H1 (cell line): ENCODE measurements around the gene RPL32. TPM values are rescaled to one million over a fixed set of nuclear protein-coding genes. Genes with fewer than 3 reads are reported as not detected.

Experiments
- polyA plus RNA-seq, 7 experiments: library from polyadenylated mRNA; depleted of rRNA in 3 of 7; stranded (reverse) in 5 of 7; unstranded in 2 of 7; fragments of >200 nt in 5 of 7; fragments of 200-250 nt in 2 of 7; gene quantifications; 1 replicate in 5 of 7; 2 replicates in 1 of 7; 4 replicates in 1 of 7; pipeline versions ENCODE4 v1.2.1 to v1.2.3, GENCODE V29; 2011 to 2013; ENCODE audit warnings: missing spikeins in 2 of 7, mixed read lengths in 2 of 7
- total RNA-seq: library from RNA; stranded (reverse); fragmentation: NEBNext Ultra II Directional; extraction: Animal tissue kit (Norgen Biotek cat#: 25700); gene quantifications from 2 replicates; pipeline ENCODE4 v1.2.1, GENCODE V29; 2021
- TF ChIP-seq, protein P1 (sequence below): fragments of 300-600 bp; sonication (generic); IDR thresholded peaks from 2 replicates; pipeline ENCODE4 v1.7.1; 2012; ENCODE audit warnings: low read length, moderate library complexity, mild to moderate bottlenecking, inconsistent platforms; ENCODE audit not compliant: insufficient replicate concordance
- TF ChIP-seq, protein P2 (sequence below): IDR thresholded peaks from 2 replicates; pipeline ENCODE4 v1.6.1; 2012; ENCODE audit warnings: low read length, inconsistent platforms

The RPL32 gene
- total and polyA plus RNA-seq, 2 of the 8 experiments (the other 6 are each of a cell fraction or from before 2014, with no cell fraction given), result 1,443 to 2,043 TPM

DNA sequence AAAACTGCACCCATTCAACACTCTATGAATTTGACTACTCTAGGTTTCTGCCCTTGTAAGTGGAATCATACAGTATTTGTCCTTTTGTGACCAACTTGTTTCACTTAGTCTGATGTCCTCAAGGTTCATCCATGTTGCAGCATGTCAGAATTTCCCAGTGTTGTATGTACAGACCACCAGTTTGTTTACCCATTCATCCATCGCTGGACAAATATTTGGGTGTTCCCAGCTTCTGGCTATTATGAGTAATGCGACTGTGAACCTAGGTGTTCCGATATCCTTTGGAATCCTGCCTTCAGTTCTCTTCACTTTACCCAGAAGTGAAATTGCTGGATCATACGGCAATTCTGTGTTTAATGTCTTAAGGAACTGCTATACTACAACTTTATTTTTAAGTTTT is 12.6 kb downstream of the RPL32 start (continued):
- TF ChIP-seq, protein P1, sequence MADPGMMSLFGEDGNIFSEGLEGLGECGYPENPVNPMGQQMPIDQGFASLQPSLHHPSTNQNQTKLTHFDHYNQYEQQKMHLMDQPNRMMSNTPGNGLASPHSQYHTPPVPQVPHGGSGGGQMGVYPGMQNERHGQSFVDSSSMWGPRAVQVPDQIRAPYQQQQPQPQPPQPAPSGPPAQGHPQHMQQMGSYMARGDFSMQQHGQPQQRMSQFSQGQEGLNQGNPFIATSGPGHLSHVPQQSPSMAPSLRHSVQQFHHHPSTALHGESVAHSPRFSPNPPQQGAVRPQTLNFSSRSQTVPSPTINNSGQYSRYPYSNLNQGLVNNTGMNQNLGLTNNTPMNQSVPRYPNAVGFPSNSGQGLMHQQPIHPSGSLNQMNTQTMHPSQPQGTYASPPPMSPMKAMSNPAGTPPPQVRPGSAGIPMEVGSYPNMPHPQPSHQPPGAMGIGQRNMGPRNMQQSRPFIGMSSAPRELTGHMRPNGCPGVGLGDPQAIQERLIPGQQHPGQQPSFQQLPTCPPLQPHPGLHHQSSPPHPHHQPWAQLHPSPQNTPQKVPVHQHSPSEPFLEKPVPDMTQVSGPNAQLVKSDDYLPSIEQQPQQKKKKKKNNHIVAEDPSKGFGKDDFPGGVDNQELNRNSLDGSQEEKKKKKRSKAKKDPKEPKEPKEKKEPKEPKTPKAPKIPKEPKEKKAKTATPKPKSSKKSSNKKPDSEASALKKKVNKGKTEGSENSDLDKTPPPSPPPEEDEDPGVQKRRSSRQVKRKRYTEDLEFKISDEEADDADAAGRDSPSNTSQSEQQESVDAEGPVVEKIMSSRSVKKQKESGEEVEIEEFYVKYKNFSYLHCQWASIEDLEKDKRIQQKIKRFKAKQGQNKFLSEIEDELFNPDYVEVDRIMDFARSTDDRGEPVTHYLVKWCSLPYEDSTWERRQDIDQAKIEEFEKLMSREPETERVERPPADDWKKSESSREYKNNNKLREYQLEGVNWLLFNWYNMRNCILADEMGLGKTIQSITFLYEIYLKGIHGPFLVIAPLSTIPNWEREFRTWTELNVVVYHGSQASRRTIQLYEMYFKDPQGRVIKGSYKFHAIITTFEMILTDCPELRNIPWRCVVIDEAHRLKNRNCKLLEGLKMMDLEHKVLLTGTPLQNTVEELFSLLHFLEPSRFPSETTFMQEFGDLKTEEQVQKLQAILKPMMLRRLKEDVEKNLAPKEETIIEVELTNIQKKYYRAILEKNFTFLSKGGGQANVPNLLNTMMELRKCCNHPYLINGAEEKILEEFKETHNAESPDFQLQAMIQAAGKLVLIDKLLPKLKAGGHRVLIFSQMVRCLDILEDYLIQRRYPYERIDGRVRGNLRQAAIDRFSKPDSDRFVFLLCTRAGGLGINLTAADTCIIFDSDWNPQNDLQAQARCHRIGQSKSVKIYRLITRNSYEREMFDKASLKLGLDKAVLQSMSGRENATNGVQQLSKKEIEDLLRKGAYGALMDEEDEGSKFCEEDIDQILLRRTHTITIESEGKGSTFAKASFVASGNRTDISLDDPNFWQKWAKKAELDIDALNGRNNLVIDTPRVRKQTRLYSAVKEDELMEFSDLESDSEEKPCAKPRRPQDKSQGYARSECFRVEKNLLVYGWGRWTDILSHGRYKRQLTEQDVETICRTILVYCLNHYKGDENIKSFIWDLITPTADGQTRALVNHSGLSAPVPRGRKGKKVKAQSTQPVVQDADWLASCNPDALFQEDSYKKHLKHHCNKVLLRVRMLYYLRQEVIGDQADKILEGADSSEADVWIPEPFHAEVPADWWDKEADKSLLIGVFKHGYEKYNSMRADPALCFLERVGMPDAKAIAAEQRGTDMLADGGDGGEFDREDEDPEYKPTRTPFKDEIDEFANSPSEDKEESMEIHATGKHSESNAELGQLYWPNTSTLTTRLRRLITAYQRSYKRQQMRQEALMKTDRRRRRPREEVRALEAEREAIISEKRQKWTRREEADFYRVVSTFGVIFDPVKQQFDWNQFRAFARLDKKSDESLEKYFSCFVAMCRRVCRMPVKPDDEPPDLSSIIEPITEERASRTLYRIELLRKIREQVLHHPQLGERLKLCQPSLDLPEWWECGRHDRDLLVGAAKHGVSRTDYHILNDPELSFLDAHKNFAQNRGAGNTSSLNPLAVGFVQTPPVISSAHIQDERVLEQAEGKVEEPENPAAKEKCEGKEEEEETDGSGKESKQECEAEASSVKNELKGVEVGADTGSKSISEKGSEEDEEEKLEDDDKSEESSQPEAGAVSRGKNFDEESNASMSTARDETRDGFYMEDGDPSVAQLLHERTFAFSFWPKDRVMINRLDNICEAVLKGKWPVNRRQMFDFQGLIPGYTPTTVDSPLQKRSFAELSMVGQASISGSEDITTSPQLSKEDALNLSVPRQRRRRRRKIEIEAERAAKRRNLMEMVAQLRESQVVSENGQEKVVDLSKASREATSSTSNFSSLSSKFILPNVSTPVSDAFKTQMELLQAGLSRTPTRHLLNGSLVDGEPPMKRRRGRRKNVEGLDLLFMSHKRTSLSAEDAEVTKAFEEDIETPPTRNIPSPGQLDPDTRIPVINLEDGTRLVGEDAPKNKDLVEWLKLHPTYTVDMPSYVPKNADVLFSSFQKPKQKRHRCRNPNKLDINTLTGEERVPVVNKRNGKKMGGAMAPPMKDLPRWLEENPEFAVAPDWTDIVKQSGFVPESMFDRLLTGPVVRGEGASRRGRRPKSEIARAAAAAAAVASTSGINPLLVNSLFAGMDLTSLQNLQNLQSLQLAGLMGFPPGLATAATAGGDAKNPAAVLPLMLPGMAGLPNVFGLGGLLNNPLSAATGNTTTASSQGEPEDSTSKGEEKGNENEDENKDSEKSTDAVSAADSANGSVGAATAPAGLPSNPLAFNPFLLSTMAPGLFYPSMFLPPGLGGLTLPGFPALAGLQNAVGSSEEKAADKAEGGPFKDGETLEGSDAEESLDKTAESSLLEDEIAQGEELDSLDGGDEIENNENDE, result no peak
- TF ChIP-seq, protein P2, sequence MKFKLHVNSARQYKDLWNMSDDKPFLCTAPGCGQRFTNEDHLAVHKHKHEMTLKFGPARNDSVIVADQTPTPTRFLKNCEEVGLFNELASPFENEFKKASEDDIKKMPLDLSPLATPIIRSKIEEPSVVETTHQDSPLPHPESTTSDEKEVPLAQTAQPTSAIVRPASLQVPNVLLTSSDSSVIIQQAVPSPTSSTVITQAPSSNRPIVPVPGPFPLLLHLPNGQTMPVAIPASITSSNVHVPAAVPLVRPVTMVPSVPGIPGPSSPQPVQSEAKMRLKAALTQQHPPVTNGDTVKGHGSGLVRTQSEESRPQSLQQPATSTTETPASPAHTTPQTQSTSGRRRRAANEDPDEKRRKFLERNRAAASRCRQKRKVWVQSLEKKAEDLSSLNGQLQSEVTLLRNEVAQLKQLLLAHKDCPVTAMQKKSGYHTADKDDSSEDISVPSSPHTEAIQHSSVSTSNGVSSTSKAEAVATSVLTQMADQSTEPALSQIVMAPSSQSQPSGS, result no peak
- TF ChIP-seq, all 59 proteins: peak for 0
